ENCODE measurements around the gene DCHS1.
A peak's percentile ranks its signal among the peaks of the same experiment; 100 is the strongest.

The DCHS1 gene

DNA sequence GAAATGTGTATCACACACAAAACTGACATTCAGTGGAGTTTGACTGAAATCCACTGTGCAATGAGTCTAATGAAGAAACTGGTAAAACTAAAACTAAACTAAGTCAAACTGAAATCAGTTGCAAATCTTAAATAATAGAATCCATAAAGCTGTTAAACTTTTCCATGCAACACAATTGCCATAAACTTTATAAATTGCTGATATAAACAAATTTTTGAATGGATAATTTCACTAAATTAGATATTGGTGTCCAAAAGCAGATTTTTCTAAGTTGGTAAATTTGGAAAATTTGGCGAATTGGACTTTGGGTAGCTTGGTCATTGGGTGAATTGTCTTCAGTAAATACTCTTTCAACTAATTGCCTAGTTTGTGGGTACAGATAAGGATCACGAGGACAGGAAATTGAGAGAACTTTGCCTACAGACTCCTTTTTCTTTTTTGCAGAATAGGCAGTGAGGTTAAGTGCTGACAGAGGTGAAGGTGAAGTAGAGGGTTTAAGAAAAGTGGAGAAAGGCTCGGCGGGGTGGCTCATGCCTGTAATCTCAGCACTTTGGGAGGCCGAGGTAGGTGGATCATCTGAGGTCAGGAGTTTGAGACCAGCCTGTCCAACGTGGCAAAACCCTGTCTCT, 14.7 kb upstream of the DCHS1 start:
- no peak for DNase-seq

GRCh38 chr11:6667733-6668374, 12.2 kb upstream of the DCHS1 start:
- DNase-seq, result peak; percentile 48

DNA sequence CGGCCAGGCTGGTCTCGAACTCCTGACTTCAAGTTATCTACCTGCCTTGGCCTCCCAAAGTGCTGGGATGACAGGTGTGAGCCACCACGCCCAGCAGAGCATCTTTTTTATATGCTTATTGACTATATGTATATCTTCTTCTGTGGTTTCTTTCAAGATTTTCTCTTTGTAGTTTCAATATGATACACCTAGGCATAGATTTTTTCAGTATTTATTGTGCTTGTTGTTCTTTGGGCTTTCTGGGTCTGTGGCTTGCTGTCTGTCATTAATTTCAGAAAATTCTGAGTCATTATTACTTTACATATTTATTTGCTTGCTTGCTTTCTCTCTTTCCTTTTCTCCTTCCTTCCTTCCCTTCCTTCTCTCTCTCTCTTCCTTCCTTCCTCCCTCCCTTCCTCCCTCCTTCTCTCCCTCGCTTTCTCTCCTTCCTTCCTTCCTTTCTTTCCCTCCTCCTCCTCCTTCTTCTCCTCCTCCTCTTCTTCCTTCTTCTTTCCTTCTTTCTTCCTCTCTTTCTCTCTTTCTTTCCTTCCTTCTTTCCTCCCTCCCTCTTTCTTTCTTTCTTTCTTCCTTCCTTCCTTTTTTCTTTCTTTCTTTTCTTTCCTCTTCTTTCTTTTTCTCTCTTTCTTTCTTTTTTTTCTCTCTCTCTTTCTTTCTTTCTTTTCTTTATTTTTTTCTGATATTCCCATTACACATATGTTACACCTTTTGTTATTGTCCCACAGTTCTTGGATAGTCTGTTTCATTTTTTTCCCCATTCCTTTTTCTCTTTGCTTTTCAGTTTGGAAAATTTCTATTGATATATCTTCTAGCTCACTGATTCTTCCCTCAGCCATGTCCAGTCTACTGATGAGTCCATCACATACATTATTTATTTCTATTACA, 10.9 kb upstream of the DCHS1 start:
- no peak for DNase-seq

GRCh38 chr11:6664551-6664950, 8.9 kb upstream of the DCHS1 start:
- peak; percentile 44 for DNase-seq

GRCh38 chr11:6663794-6664469, 8.3 kb upstream of the DCHS1 start:
- no peak for DNase-seq

DNA sequence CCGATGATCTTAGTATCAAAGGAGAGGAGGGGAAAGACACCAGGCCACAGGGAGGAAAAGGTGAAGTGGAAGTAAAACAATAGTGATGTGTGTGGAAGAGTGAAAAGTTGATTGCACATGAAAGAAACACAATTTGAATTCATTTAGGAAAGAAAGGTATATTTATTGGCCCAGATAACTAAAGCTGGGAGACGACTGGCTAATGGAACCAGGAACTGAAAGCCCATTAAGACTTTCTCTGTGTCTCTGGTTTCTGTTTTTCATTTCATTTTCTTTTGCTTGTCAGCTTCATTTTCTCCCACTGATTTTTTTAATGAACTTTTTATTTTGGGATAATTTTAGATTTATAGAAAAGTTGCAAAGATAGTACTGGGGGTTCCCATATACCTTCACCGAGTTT, 5.1 kb upstream of the DCHS1 start:
- DNase-seq, result no peak

- DNase-seq, result no peak
Measured at GRCh38 chr11:6658647-6659046, 3.0 kb upstream of the DCHS1 start.

GRCh38 chr11:6657346-6657745, 1.7 kb upstream of the DCHS1 start:
- no peak for DNase-seq

DNA sequence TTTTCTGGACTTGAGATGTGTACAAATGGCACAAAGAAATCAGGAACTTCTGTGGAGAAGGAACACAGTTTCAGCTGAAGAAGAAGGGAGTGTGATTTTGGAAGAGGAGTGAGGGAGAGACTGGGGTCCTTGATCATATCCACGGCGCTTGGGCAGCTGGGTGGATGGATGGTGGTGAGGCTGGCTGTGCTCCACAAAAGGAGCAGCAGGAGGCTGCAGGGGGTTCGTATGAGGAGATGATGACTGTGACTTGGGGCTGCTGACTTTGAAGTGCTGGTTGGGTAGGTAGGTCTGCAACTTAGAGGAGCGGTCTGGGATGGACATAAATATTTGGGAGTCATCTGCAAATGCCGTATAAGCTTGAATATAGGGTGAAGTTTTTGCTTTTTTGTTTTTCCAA, 1.3 kb upstream of the DCHS1 start:
- DNase-seq, result no peak

DNA sequence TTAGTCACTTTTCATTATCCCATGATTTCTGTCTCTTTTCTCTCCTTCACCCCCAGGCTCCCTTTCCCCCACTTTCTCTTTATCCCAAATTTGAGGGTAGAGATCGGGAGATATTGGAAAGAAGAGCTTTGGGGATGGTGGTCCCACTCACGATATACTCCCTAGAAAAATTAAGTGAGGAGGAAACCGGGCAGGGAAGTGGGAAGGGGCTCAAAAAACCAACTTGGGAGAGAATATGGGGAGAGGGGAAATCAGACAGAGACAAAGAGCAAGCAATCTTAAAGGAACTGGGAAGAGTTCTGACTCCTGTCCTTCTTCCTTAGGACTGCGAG, 941 bp upstream of the DCHS1 start:
- no peak for DNase-seq

- DNase-seq, result no peak
Measured at GRCh38 chr11:6655020-6655789, 404 bp downstream of the DCHS1 start.

DNA sequence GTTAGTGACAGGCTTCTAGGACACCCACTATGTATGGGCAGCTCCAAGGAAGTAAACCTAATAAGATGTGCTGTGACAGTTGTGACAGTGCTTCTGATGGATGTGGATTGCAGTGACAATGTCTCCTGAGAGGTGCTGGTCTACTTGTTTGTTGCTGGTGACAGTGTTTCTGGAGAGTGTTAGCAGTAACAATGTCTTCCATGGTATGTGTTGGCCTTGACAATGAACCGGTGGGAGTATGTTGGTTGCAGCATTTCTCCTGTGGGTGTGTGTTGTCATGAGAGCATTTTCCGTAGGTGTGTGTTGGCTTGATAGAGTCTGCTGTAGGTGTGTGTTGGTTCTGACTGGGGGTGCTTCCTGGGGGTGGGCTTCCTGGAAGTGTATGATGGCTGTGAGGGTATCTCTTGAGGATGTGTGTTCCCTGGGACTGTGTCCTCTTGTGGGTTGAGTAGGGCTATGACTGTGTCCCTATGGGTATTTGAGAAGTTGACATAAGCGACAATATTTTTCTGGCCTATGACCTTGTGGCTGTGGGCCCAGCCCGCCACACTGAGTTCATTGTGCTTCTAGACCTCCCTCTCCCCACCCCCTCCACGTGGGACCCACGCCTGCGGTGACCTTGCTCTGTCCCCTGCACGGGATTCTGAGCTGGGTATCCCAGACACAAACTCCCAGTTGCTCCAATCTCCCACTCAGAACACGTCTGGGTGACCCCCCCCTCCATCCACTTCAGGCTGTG, 1.2 kb downstream of the DCHS1 start:
- no peak for DNase-seq

- no peak for DNase-seq
Measured at GRCh38 chr11:6653656-6654055, 2.0 kb downstream of the DCHS1 start.

DNA sequence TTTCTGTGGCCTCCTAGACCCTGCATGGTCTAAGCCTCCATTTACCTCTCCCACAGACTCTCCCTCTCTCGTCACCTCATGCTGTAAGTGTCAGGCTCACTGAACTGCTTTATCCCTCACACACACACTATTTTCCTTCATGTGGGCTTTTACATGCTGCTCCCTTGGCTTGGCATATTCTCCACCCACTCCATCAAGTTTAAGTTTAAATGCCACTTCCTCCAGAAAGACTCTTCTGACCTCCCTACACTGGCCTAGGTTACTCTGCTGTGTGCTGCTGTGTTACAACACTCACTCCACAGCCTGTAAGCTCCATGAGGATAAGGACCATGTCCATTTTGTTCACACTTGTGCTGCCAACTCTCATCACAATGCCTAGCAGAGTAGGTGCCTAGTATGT, 2.5 kb downstream of the DCHS1 start:
- no peak for DNase-seq

- DNase-seq, result no peak
Measured at GRCh38 chr11:6652182-6652581, 3.4 kb downstream of the DCHS1 start.

- DNase-seq, result no peak
Measured at GRCh38 chr11:6650980-6651379, 4.6 kb downstream of the DCHS1 start.

DNA sequence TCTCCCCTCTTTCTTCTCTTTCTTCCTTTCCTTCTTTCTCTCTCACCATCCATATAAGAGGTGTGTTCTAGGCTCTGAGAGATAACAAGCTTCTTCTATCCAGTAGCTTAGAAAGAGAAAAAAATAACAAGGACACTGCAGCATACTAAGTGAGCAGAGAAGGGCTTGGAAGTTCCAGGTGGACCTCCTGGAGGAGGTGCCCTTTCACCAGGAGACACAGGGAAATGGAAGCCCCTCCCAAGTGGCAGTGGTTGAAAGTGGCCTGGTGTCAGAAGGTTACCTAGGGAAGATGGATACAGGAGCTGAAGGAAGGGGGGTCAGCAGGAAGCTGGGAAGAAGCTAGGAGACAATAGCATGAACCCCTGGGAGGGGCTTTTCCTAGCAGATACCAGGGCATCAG, 5.5 kb downstream of the DCHS1 start:
- DNase-seq, result no peak

DNA sequence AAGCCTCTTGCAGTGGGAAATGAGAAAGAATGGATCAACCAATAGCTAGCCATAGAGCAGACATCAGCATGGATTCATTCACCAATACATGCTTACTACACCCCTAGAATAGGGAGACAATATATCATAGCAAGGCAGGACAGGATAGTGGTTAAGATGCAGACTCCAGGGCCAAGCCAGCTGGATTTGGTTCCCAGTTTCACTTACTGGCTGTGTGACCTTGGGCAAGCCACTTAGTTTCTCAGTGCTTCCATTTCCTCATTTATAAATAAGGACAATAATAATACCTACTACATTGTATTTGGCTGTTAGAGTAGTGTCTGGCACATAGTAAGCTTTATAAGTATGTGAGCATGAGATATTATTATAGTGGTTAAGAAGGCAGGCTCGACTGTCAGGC, 7.1 kb downstream of the DCHS1 start:
- DNase-seq, result no peak

DNA sequence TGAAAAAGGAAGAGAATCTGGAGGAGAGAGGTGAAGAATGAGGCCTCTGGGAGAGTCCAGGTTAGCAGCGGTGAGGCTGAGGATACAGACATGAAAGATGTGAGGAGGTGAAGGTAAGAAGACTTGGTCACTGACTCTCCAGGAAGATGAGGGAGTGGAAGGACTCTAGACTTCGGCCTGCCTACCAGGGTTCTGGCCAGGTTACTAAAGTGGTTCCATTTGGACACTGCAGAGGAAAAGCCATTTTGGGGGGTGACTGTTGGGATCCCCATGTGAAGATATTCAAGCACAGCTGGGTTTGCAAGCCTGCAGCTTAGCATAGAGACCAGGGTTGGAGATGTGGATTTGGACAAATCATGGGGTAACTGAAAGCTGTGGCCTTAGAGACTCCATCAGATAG, 7.8 kb downstream of the DCHS1 start:
- no peak for DNase-seq

- DNase-seq, result peak; percentile 66
Measured at GRCh38 chr11:6646918-6647679, 8.5 kb downstream of the DCHS1 start.

GRCh38 chr11:6646576-6646917, 9.1 kb downstream of the DCHS1 start:
- DNase-seq, result peak; percentile 88
